PC-3 (cell line): Measurements from ENCODE around the gene PGAM2. TPM values are rescaled to one million over a fixed set of nuclear protein-coding genes. Genes with fewer than 3 reads are reported as not detected.

Experiments
- ATAC-seq: fragments of 200-7000 bp; cut with Tn5 transposase; 2 replicates; pipeline ENCODE4 v1.9.1; 2020; ENCODE audit warnings: mild to moderate bottlenecking, moderate library complexity
- BruUV-seq: library from RNA; stranded (reverse); fragments of 400-500 nt; replicated peaks from 2 replicates; lab custom pipeline; 2021; lab: Mats Ljungman, UMichigan
- CTCF ChIA-PET: fragments of 300-600 bp; sonication (Branson Sonifier 250); formaldehyde crosslinking; loops from one replicate; lab custom pipeline; 2022; ENCODE audit warnings: antibody characterized with exemption; lab: Charles Lee
- POLR2A ChIA-PET: fragments of 300-600 bp; sonication (Branson Sonifier 250); formaldehyde crosslinking; loops from one replicate; lab custom pipeline; 2022; ENCODE audit warnings: antibody characterized with exemption; ENCODE audit not compliant: unreplicated experiment; lab: Charles Lee
- DNase-seq: peaks from one replicate; pipeline ENCODE4 v3.0.0-alpha.2; 2015
- H2AFZ ChIP-seq: fragments of 300-600 bp; sonication (generic); 2 replicates; pipeline ENCODE4 v1.6.0; 2016; ENCODE audit warnings: antibody characterized with exemption, low read length
- H3F3A ChIP-seq: fragments of 300-600 bp; sonication (generic); one replicate; pipeline ENCODE4 v1.6.0; 2017; ENCODE audit warnings: antibody characterized with exemption, low read length, control low read depth, mild to moderate bottlenecking; ENCODE audit not compliant: unreplicated experiment
- H3K27ac ChIP-seq: fragments of 300-600 bp; sonication (generic); 2 replicates; pipeline ENCODE4 v1.5.1; 2016; ENCODE audit warnings: mild to moderate bottlenecking, low read length
- H3K27me3 ChIP-seq: fragments of 300-600 bp; sonication (generic); 2 replicates; pipeline ENCODE4 v1.6.1; 2016; ENCODE audit warnings: low read length, mixed read lengths
- H3K36me3 ChIP-seq: fragments of 300-600 bp; sonication (generic); 2 replicates; pipeline ENCODE4 v1.6.1; 2016; ENCODE audit warnings: low read depth, mixed run types, low read length, mixed read lengths
- H3K4me1 ChIP-seq: fragments of 300-600 bp; sonication (generic); 2 replicates; pipeline ENCODE4 v1.5.1; 2016; ENCODE audit warnings: low read length; ENCODE audit not compliant: insufficient read depth
- H3K4me2 ChIP-seq: fragments of 300-600 bp; sonication (generic); 2 replicates; pipeline ENCODE4 v1.6.0; 2016; ENCODE audit warnings: low read length
- H3K4me3 ChIP-seq: fragments of 300-600 bp; sonication (generic); 2 replicates; pipeline ENCODE4 v1.5.1; 2016; ENCODE audit warnings: mild to moderate bottlenecking, low read length, mixed read lengths
- H3K79me2 ChIP-seq: fragments of 300-600 bp; sonication (generic); 2 replicates; pipeline ENCODE4 v1.6.1; 2017; ENCODE audit warnings: low read length, mixed read lengths
- H3K9ac ChIP-seq: fragments of 300-600 bp; sonication (generic); 2 replicates; pipeline ENCODE4 v1.6.0; 2016; ENCODE audit warnings: mild to moderate bottlenecking, low read length
- H3K9me2 ChIP-seq: fragments of 300-600 bp; sonication (generic); replicated peaks from 2 replicates; pipeline ENCODE4 v1.6.1; 2016; ENCODE audit warnings: mixed run types, low read length, mixed read lengths
- H3K9me3 ChIP-seq: fragments of 300-600 bp; sonication (generic); 2 replicates; pipeline ENCODE4 v1.6.1; 2016; ENCODE audit warnings: low read length, mixed read lengths
- H4K20me1 ChIP-seq: fragments of 300-600 bp; sonication (generic); 2 replicates; pipeline ENCODE4 v1.6.1; 2016; ENCODE audit warnings: low read length, mixed read lengths
- CTCF ChIP-seq: fragments of 300-600 bp; sonication (generic); conservative IDR thresholded peaks from 2 replicates; pipeline ENCODE4 v1.5.1; 2017; ENCODE audit warnings: antibody characterized with exemption, low read depth, mild to moderate bottlenecking, low read length
- EZH2 ChIP-seq: fragments of 300-600 bp; sonication (generic); IDR thresholded peaks from one replicate; pipeline ENCODE4 v1.6.1; 2017; ENCODE audit warnings: antibody characterized with exemption, mild to moderate bottlenecking, low read length; ENCODE audit not compliant: unreplicated experiment
- EZH2phosphoT487 ChIP-seq: fragments of 300-600 bp; sonication (generic); IDR thresholded peaks from 2 replicates; pipeline ENCODE4 v1.6.1; 2018; ENCODE audit warnings: mild to moderate bottlenecking, antibody characterized with exemption, low read length, borderline replicate concordance
- intact Hi-C: fragments of 100-400 bp; cut with micrococcal nuclease; formaldehyde crosslinking; loops from 2 replicates; pipeline ENCODE4 v1.9.0; 2023
- total RNA-seq: library from RNA; depleted of rRNA; stranded (reverse); fragments of >200 nt; gene quantifications from 2 replicates; pipeline ENCODE4 v1.2.3, GENCODE V29; 2014

PGAM2 gene
- total RNA-seq, 1 experiment from 2014 or later, result 0.95 TPM

GRCh38 chr7:44084701-44085100 is 19.3 kb upstream of the PGAM2 start:
- ChIA-PET CTCF (interaction anchor here (0.7 kb wide), 1 partner anchor 22 kb away, joined by 11 read pairs; no protein-coding TSS in a partner anchor), POLR2A (no interaction called here)
- Histone ChIP-seq H3F3A (no peaks in the 10 kb centered on the region), H3K4me2 (no peak overlapping the region), H3K27me3 (no peaks in the 10 kb centered on the region), H3K4me1 (peaks cover 28% of the 10 kb centered on the region), H3K79me2 (peaks cover 17% of the 10 kb centered on the region), H3K9me2 (no peaks in the 10 kb centered on the region), H3K27ac (no peak overlapping the region), H2AFZ (no peak overlapping the region), H3K4me3 (no peak overlapping the region), H3K36me3 (no peaks in the 10 kb centered on the region), H4K20me1 (no peaks in the 10 kb centered on the region), H3K9ac (no peak overlapping the region), H3K9me3 (no peaks in the 10 kb centered on the region)
- no peak for DNase-seq
- TF ChIP-seq EZH2phosphoT487, result no peak
- TF ChIP-seq CTCF, result no peak
- TF ChIP-seq EZH2, result no peak
- intact Hi-C loops, result no loop called here
- BruUV-seq, result no TSS peak
- no peak for ATAC-seq

DNA sequence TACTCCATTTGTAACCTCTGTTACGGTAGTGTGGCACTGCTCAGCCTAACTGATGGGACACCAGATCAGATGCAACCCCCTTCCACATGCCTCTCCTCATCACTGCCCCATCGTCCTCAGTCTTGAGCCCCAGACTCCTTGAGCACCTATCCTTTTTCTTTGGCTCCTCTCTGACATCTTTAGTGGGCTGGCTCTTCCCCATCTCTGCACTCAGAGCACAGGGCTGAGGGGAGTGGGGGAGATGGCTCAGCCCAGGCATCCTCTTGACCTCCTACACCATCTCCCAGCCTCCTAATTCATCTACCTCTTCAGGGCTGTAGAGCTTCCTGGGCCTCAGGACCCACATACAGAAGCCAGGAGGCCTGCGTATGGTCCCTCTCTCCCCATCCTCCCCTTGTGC is 18.4 kb upstream of the PGAM2 start:
- no peaks in the 10 kb centered on the region for H3K9me2 ChIP-seq
- no peak overlapping the region for H2AFZ ChIP-seq
- no peaks in the 10 kb centered on the region for H3F3A ChIP-seq
- H3K9me3 ChIP-seq, result no peaks in the 10 kb centered on the region
- H3K27me3 ChIP-seq, result no peaks in the 10 kb centered on the region
- H3K9ac ChIP-seq, result no peak overlapping the region
- TF ChIP-seq CTCF, result no peak
- ChIA-PET CTCF (interaction anchor here (0.6 kb wide), 1 partner anchor 25 kb away, joined by 4 read pairs; no protein-coding TSS in a partner anchor), POLR2A (no interaction called here)
- H3K27ac ChIP-seq, result no peak overlapping the region
- no peak for DNase-seq
- ATAC-seq, result no peak
- H3K4me2 ChIP-seq, result no peak overlapping the region
- H3K36me3 ChIP-seq, result peaks cover 2% of the 10 kb centered on the region; the same call in 1 of the 2 replicates
- H3K79me2 ChIP-seq, result peaks cover 17% of the 10 kb centered on the region
- H3K4me1 ChIP-seq, result peaks cover 21% of the 10 kb centered on the region
- H4K20me1 ChIP-seq, result no peaks in the 10 kb centered on the region
- no TSS peak for BruUV-seq
- intact Hi-C loops, result loop anchor here (2.0 kb wide), 1 partner anchor 39 kb away; the partner anchor contains the start of gene POLD2
- H3K4me3 ChIP-seq, result no peak overlapping the region

GRCh38 chr7:44082541-44083207 is 17.3 kb upstream of the PGAM2 start:
- Histone ChIP-seq H3K4me3 (peak overlapping the region; percentile 66), H3K27ac (peak overlapping the region; percentile 21; the same call in 1 of the 2 replicates), H2AFZ (peak overlapping the region; percentile 82), H3K4me2 (peak overlapping the region; percentile 74), H3F3A (no peaks in the 10 kb centered on the region), H3K9me2 (no peaks in the 10 kb centered on the region), H3K9me3 (no peaks in the 10 kb centered on the region), H4K20me1 (no peaks in the 10 kb centered on the region), H3K79me2 (peaks cover 17% of the 10 kb centered on the region), H3K9ac (peak overlapping the region; percentile 79), H3K4me1 (peaks cover 10% of the 10 kb centered on the region), H3K27me3 (no peaks in the 10 kb centered on the region), H3K36me3 (peaks cover 5% of the 10 kb centered on the region; the same call in 1 of the 2 replicates)
- CTCF ChIA-PET, result no interaction called here
- POLR2A ChIA-PET, result no interaction called here
- intact Hi-C loops, result loop anchor here (2.0 kb wide), 1 partner anchor 40 kb away; the partner anchor contains the start of gene POLD2
- ATAC-seq, result peak; percentile 98
- BruUV-seq, result no TSS peak
- TF ChIP-seq EZH2phosphoT487 (no peak), EZH2 (no peak), CTCF (no peak)
- DNase-seq, result peak; percentile 97
